Measurements from ENCODE around the gene LMF1.

LMF1 gene

GRCh38 chr16:817001-817906 lies 153.5 kb downstream of the LMF1 start:
- H3K4me3 ChIP-seq (ENCODE audit: low read depth, low read length): no peak overlapping the region
- no peak for TF ChIP-seq CTCF (IDR thresholded peaks at IDR 0.05; ENCODE audit: low read depth, low read length, missing control alignments)
- DNase-seq (ENCODE audit: low read depth): no peak

- no peak for TF ChIP-seq CTCF (IDR thresholded peaks at IDR 0.05; ENCODE audit: low read depth, low read length, missing control alignments)
- DNase-seq (ENCODE audit: low read depth): no peak
- no peak overlapping the region for H3K4me3 ChIP-seq (ENCODE audit: low read depth, low read length)
These were observed 154.9 kb downstream of the LMF1 start for GRCh38 chr16:815861-816260.

- no peak for DNase-seq (ENCODE audit: low read depth)
- TF ChIP-seq CTCF (IDR thresholded peaks at IDR 0.05; ENCODE audit: low read depth, low read length, missing control alignments): no peak
- H3K4me3 ChIP-seq (ENCODE audit: low read depth, low read length): no peak overlapping the region
These were observed 155.8 kb downstream of the LMF1 start for GRCh38 chr16:814974-815373.

GRCh38 chr16:813916-814412 lies 156.8 kb downstream of the LMF1 start:
- H3K4me3 ChIP-seq (ENCODE audit: low read depth, low read length): no peak overlapping the region
- DNase-seq (ENCODE audit: low read depth): no peak
- no peak for TF ChIP-seq CTCF (IDR thresholded peaks at IDR 0.05; ENCODE audit: low read depth, low read length, missing control alignments)

GRCh38 chr16:813204-813915 lies 157.4 kb downstream of the LMF1 start:
- peak; percentile 59 for TF ChIP-seq CTCF (IDR thresholded peaks at IDR 0.05; ENCODE audit: low read depth, low read length, missing control alignments)
- H3K4me3 ChIP-seq (ENCODE audit: low read depth, low read length): no peak overlapping the region
- no peak for DNase-seq (ENCODE audit: low read depth)

GRCh38 chr16:808085-808386 lies 162.7 kb downstream of the LMF1 start:
- no peak for DNase-seq (ENCODE audit: low read depth)
- no peak for TF ChIP-seq CTCF (IDR thresholded peaks at IDR 0.05; ENCODE audit: low read depth, low read length, missing control alignments)
- peak overlapping the region; percentile 90 for H3K4me3 ChIP-seq (ENCODE audit: low read depth, low read length)

All from GM12864 (cell line).